22Rv1 (cell line): ENCODE data around the gene OTOF.

Experiments
- H3K27ac ChIP-seq: fragments of 450-650 bp; 2 replicates; pipeline ENCODE4 v1.5.1; 2017
- CTCF ChIP-seq: fragments of 450-650 bp; IDR thresholded peaks from 2 replicates; pipeline ENCODE4 v1.5.1; 2017; ENCODE audit warnings: mild to moderate bottlenecking
- ZFX ChIP-seq: fragments of 450-650 bp; IDR thresholded peaks from 2 replicates; pipeline ENCODE4 v1.6.1; 2017; ENCODE audit warnings: antibody characterized with exemption, borderline replicate concordance

Gene OTOF

DNA sequence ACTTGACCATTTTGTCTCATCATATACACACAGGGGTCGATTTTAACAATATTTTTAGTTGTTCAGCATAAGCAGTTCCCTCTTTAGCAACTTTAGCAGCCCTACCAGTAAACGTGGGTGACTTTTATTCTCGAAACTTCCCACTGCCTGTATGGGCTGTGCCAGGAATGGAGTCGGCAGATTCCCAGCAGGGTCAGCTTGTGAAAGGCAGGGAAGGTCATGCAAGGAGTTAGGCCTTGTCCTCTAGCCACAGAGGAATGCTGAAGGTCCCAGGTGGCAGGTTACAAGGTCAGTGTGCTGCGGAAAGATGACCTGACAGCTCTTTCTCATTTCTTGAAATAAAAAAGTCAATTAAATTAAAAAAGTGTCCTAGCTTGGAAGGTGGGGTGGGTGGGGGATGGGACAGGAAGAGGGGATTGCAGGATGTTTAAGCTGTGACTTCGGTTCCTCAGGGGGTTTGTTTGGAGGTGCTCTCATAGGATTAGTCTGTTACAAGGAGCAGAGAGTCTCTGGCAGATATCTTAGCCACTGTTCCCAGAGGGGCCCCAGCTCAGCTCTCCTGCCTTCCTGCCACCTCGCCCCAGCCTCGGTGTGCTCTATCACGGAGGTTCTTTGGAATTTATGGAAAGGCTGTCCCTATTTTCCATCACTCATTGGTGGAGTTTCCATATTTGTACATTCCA lies 54.8 kb downstream of the OTOF start:
- no peak overlapping the region for H3K27ac ChIP-seq
- no peak for TF ChIP-seq CTCF
- TF ChIP-seq ZFX: no peak

DNA sequence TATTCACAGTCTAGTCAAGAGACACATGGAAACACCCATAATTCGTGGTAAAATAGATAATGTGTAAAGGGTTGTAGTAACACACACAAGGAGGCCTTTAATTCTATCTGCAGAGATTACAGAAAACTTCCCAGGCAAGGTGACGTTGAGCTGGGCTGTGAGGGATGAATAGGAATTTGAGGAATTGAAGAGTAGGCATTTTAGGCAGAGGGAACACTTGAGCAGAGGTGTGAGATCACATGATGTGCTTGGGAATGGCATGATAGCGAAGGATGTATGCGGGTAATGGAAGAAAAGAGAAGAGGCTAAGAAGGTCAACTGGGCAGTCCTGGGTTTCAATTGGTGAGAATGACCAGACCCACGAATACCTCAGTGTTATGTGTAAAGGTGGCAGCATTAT lies 56.0 kb downstream of the OTOF start:
- TF ChIP-seq ZFX: no peak
- TF ChIP-seq CTCF: no peak

DNA sequence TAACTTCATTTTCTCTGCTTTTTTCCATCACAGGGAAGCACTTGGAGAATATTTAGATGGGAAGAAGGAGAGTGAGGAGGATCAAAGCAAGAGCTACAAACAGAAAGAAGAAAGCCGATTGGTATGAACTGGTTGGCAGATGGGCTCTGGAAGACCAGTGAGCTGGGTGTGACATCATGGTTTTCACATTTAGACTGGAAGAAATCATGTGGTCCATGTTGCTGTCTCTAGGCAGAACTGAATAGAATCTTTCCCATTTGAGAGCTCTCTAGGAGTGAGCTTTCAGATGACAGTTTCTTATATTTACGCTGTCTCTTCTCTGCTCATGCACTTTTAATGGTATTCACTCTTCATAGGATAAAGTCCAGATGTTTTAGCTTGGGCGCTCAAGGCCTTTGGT lies 63.6 kb downstream of the OTOF start:
- no peak overlapping the region for H3K27ac ChIP-seq
- TF ChIP-seq CTCF: no peak
- no peak for TF ChIP-seq ZFX

More for the DNA sequence above, 56.0 kb downstream of the OTOF start:
- no peak overlapping the region for H3K27ac ChIP-seq

DNA sequence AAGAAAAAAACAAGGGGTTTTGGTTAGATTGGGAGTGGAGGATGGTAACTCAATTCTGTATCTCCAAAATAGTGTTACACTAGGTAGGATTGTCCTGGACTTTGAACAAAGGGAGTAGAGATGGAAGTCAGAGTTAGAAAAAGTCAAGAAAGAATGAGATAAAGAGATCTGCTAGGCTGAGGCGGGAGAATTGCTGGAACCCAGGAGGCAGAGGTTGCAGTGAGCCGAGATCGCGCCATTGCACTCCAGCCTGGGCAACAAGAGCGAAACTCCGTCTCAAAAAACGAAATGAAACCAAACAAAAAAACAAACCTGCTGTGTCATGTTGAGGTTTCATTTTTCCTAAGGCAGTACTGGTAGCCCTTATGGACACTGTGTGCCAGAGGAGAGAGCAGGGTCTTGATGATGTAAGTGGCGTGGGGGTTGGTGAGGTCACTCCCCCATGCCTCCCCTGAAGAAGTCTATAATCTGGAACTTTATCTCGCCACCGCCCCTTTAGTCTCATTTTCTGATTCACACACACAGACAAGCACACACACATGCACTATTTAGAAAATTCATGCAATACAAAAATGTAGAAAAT lies 65.7 kb downstream of the OTOF start:
- TF ChIP-seq ZFX: no peak
- TF ChIP-seq CTCF: no peak
- no peak overlapping the region for H3K27ac ChIP-seq

- no peak overlapping the region for H3K27ac ChIP-seq
- TF ChIP-seq ZFX (no peak), CTCF (no peak)
Observed at GRCh38 chr2:26411419-26411818, 66.5 kb downstream of the OTOF start.

GRCh38 chr2:26410764-26411243 lies 67.1 kb downstream of the OTOF start:
- TF ChIP-seq CTCF: no peak
- no peak overlapping the region for H3K27ac ChIP-seq

DNA sequence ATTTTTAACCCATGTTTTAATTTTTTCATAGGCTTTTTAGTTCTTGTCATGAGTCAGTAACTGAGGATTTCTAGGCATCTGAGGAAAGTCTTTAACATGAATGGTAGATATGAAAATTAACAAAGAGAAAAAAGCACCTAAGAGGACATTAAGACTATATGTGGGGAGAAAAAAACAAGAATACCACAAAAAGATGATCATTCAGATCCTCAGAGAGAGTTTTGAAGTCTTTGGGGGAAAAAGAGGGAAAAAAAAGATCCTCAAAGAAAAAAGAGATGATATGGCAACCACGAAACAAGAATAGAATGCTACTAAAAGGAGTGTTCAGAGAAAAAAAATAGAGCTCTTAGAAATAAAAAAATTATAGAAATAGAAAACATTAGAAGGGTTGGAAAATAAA lies 68.1 kb downstream of the OTOF start:
- no peak overlapping the region for H3K27ac ChIP-seq
- no peak for TF ChIP-seq ZFX
- TF ChIP-seq CTCF: no peak
